ENCODE measurements around the gene PRRC2B.

The PRRC2B gene

DNA sequence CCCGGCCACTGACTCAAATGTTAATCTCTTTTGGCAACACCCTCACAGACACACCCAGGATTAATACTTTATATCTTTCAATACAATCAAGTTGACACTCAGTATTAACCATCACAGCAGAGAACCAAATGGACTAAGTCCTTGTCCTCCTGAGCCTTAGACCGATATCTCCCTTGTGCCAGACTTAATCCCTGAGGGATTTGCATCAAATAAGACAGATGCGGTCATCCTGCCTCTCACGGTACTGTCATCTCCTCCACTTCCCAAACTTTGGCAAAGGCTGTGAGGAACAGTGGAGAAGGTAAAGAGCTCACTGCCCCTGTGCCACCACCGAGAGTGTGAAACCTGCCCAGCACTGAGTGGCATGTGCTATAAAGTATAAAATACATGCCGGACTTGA lies 6.5 kb upstream of the PRRC2B start:
- Histone ChIP-seq H3K4me2 (ENCODE audit: low read length) (no peak overlapping the region), H3K4me3 (ENCODE audit: low read depth, low read length) (no peak overlapping the region), H3K27ac (ENCODE audit: low read depth, low read length) (no peak overlapping the region), H4K12ac (ENCODE audit: low read depth, low read length) (no peak overlapping the region), H2BK120ac (ENCODE audit: insufficient read depth, low read length, poor library complexity) (no peak overlapping the region), H3K4ac (ENCODE audit: low read depth, low read length) (no peak overlapping the region), H3K4me1 (ENCODE audit: control insufficient read depth in 1 of 2, insufficient read depth in 2 of 2, low read length in 2 of 2) (peaks cover 5 to 14% of the 10 kb centered on the region in 2 experiments), H3K36me3 (ENCODE audit: control insufficient read depth in 1 of 2, insufficient read depth in 2 of 2, low read length in 2 of 2) (no peaks in the 10 kb centered on the region), H2BK12ac (ENCODE audit: low read length) (no peak overlapping the region), H4K8ac (ENCODE audit: low read depth, low read length) (no peak overlapping the region), H2BK5ac (ENCODE audit: low read depth, low read length, poor library complexity) (no peak overlapping the region), H3K18ac (ENCODE audit: low read length) (no peak overlapping the region), H3K23ac (ENCODE audit: low read length) (no peak overlapping the region), H4K91ac (ENCODE audit: low read depth, low read length) (no peak overlapping the region), H2AFZ (ENCODE audit: insufficient read depth, low read length, poor library complexity) (no peak overlapping the region), H3K79me1 (ENCODE audit: low read length) (peaks cover 8% of the 10 kb centered on the region), H3K27me3 (ENCODE audit: insufficient read depth, low read length) (no peaks in the 10 kb centered on the region), H3K79me2 (ENCODE audit: control insufficient read depth, insufficient read depth, low read length, poor library complexity) (no peaks in the 10 kb centered on the region), H3K9me3 (ENCODE audit: insufficient read depth, low read depth, low read length) (no peaks in the 10 kb centered on the region), H2AK5ac (ENCODE audit: low read length) (no peak overlapping the region), H3K9ac (ENCODE audit: low read length) (no peak overlapping the region), H3K14ac (ENCODE audit: low read length) (no peak overlapping the region)
- WGBS (ENCODE audit: extremely low coverage, insufficient coverage, insufficient read length): no CpG with 5 or more reads among the region's 6 CpGs
- no peak for DNase-seq

DNA sequence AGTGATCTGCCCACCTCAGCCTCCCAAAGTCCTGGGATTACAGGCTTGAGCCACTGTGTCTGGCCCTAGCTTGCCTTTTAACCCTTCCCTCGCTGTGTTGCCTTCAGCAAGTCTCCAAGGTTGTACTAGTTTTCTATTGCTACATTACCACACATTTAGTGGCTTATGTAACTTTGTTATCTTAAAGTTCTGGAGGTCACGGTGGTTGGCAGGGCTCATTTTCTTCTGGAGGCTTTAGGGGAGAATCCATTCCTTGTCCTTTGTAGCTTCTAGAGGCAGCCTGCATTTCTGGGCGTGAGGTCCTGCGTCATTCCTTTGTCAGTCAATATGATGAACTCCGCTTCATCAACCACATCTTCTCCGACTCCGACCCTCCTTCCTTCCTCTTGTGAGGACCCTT lies 2.9 kb upstream of the PRRC2B start:
- Histone ChIP-seq H3K9ac (ENCODE audit: low read length) (no peak overlapping the region), H3K36me3 (ENCODE audit: control insufficient read depth in 1 of 2, insufficient read depth in 2 of 2, low read length in 2 of 2) (no peaks in the 10 kb centered on the region), H3K4me2 (ENCODE audit: low read length) (no peak overlapping the region), H3K79me2 (ENCODE audit: control insufficient read depth, insufficient read depth, low read length, poor library complexity) (peaks cover 14% of the 10 kb centered on the region), H3K23ac (ENCODE audit: low read length) (no peak overlapping the region), H3K27me3 (ENCODE audit: insufficient read depth, low read length) (no peaks in the 10 kb centered on the region), H4K12ac (ENCODE audit: low read depth, low read length) (no peak overlapping the region), H3K14ac (ENCODE audit: low read length) (no peak overlapping the region), H2AFZ (ENCODE audit: insufficient read depth, low read length, poor library complexity) (no peak overlapping the region), H2BK120ac (ENCODE audit: insufficient read depth, low read length, poor library complexity) (no peak overlapping the region), H3K79me1 (ENCODE audit: low read length) (peaks cover 19% of the 10 kb centered on the region), H2BK5ac (ENCODE audit: low read depth, low read length, poor library complexity) (no peak overlapping the region), H3K27ac (ENCODE audit: low read depth, low read length) (no peak overlapping the region), H4K8ac (ENCODE audit: low read depth, low read length) (no peak overlapping the region), H3K4me3 (ENCODE audit: low read depth, low read length) (no peak overlapping the region), H2BK12ac (ENCODE audit: low read length) (no peak overlapping the region), H3K9me3 (ENCODE audit: insufficient read depth, low read depth, low read length) (no peaks in the 10 kb centered on the region), H3K18ac (ENCODE audit: low read length) (no peak overlapping the region), H2AK5ac (ENCODE audit: low read length) (no peak overlapping the region), H4K91ac (ENCODE audit: low read depth, low read length) (no peak overlapping the region), H3K4ac (ENCODE audit: low read depth, low read length) (no peak overlapping the region), H3K4me1 (ENCODE audit: control insufficient read depth in 1 of 2, insufficient read depth in 2 of 2, low read length in 2 of 2) (peaks cover 3 to 5% of the 10 kb centered on the region in 2 experiments)
- no CpG with 5 or more reads among the region's 7 CpGs for whole genome bisulfite sequencing (ENCODE audit: extremely low coverage, insufficient coverage, insufficient read length)
- DNase-seq: no peak

DNA sequence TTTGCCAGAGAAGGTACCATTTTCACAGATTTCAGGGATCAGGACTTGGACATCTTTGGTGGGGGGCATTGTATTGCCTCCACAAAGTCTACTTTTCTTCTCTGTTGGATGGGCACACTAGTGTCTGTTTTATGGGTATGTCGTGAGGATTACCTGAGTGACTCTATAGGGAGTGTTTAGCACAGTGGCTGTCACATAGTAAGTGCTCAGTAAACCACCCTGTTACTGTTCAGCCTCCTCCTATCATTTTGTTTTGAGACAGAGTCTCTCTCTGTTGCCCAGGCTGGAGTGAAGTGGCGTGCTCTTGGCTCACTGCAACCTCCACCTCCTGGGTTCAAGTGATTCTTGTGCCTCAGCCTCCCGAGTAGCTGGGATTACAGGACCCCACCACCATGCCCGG lies 2.4 kb upstream of the PRRC2B start:
- H3K4me1 ChIP-seq (ENCODE audit: control insufficient read depth in 1 of 2, insufficient read depth in 2 of 2, low read length in 2 of 2): peaks cover 5 to 7% of the 10 kb centered on the region in 2 experiments
- H3K79me2 ChIP-seq (ENCODE audit: control insufficient read depth, insufficient read depth, low read length, poor library complexity): peaks cover 16% of the 10 kb centered on the region
- H3K9me3 ChIP-seq (ENCODE audit: insufficient read depth, low read depth, low read length): no peaks in the 10 kb centered on the region
- H3K4me2 ChIP-seq (ENCODE audit: low read length): no peak overlapping the region
- WGBS (ENCODE audit: extremely low coverage, insufficient coverage, insufficient read length): no CpG with 5 or more reads among the region's 4 CpGs
- H3K36me3 ChIP-seq (ENCODE audit: control insufficient read depth in 1 of 2, insufficient read depth in 2 of 2, low read length in 2 of 2): no peaks in the 10 kb centered on the region
- H4K8ac ChIP-seq (ENCODE audit: low read depth, low read length): no peak overlapping the region
- H3K14ac ChIP-seq (ENCODE audit: low read length): no peak overlapping the region
- H2BK5ac ChIP-seq (ENCODE audit: low read depth, low read length, poor library complexity): no peak overlapping the region
- H2AFZ ChIP-seq (ENCODE audit: insufficient read depth, low read length, poor library complexity): no peak overlapping the region
- DNase-seq: no peak
- no peak overlapping the region for H2BK12ac ChIP-seq (ENCODE audit: low read length)
- H2AK5ac ChIP-seq (ENCODE audit: low read length): no peak overlapping the region
- no peaks in the 10 kb centered on the region for H3K27me3 ChIP-seq (ENCODE audit: insufficient read depth, low read length)
- no peak overlapping the region for H3K4me3 ChIP-seq (ENCODE audit: low read depth, low read length)
- H4K12ac ChIP-seq (ENCODE audit: low read depth, low read length): no peak overlapping the region
- no peak overlapping the region for H3K4ac ChIP-seq (ENCODE audit: low read depth, low read length)
- no peak overlapping the region for H3K23ac ChIP-seq (ENCODE audit: low read length)
- H2BK120ac ChIP-seq (ENCODE audit: insufficient read depth, low read length, poor library complexity): no peak overlapping the region
- H4K91ac ChIP-seq (ENCODE audit: low read depth, low read length): no peak overlapping the region
- H3K27ac ChIP-seq (ENCODE audit: low read depth, low read length): no peak overlapping the region
- H3K9ac ChIP-seq (ENCODE audit: low read length): no peak overlapping the region
- H3K79me1 ChIP-seq (ENCODE audit: low read length): peaks cover 17% of the 10 kb centered on the region
- H3K18ac ChIP-seq (ENCODE audit: low read length): no peak overlapping the region

DNA sequence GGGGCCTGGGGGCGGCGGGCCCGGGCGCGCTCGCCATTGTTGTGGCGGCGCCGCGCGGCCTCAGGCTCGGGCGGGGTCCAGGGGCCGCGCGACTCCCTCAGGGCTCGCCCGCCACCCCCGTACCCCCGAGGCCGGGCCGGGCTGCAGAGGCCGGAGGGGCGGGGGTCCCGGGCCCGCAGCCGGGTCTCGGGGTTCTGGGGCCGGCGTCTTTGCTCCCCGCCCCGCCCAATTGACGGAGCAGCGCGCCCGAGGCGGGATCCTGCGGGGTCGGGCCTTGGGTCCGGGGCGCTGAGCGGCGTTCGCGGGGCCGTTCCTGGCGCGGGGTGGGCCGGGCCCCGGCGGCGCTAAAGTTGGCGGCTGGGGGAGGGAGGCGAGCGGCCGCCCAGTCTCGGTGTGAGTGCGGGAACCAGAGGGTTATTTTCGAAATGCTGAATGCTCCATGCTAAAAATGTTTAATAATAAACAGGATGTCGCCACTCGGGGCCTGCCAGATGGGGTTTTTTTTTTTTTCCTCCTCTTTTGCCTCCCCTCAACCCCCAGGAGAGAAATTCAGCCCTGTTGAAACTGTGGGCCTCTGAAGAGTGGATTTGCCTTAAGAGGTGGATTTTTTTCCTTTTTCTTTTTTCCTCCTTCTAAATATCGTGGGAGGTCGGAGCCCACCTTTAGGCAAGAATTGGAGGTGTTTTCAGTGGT lies 724 bp downstream of the PRRC2B start:
- Histone ChIP-seq H2BK5ac (ENCODE audit: low read depth, low read length, poor library complexity) (peak overlapping the region; percentile 96), H4K8ac (ENCODE audit: low read depth, low read length) (peak overlapping the region; percentile 89), H2AFZ (ENCODE audit: insufficient read depth, low read length, poor library complexity) (peak overlapping the region; percentile 77), H3K27ac (ENCODE audit: low read depth, low read length) (peak overlapping the region; percentile 98), H3K36me3 (ENCODE audit: control insufficient read depth in 1 of 2, insufficient read depth in 2 of 2, low read length in 2 of 2) (peaks cover 0 to 2% of the 10 kb centered on the region in 2 experiments), H3K27me3 (ENCODE audit: insufficient read depth, low read length) (no peaks in the 10 kb centered on the region), H3K14ac (ENCODE audit: low read length) (peak overlapping the region; percentile 98), H3K23ac (ENCODE audit: low read length) (no peak overlapping the region), H3K4me2 (ENCODE audit: low read length) (peak overlapping the region; percentile 76), H3K79me1 (ENCODE audit: low read length) (peaks cover 25% of the 10 kb centered on the region), H4K91ac (ENCODE audit: low read depth, low read length) (peak overlapping the region; percentile 98), H3K9ac (ENCODE audit: low read length) (peak overlapping the region; percentile 92), H2BK12ac (ENCODE audit: low read length) (no peak overlapping the region), H3K9me3 (ENCODE audit: insufficient read depth, low read depth, low read length) (no peaks in the 10 kb centered on the region), H3K4me3 (ENCODE audit: low read depth, low read length) (peak overlapping the region; percentile 92), H2AK5ac (ENCODE audit: low read length) (peak overlapping the region; percentile 97), H3K4ac (ENCODE audit: low read depth, low read length) (peak overlapping the region; percentile 97), H3K18ac (ENCODE audit: low read length) (peak overlapping the region; percentile 91), H2BK120ac (ENCODE audit: insufficient read depth, low read length, poor library complexity) (peak overlapping the region; percentile 85), H3K4me1 (ENCODE audit: control insufficient read depth in 1 of 2, insufficient read depth in 2 of 2, low read length in 2 of 2) (peaks cover 20 to 26% of the 10 kb centered on the region in 2 experiments), H3K79me2 (ENCODE audit: control insufficient read depth, insufficient read depth, low read length, poor library complexity) (peaks cover 28% of the 10 kb centered on the region), H4K12ac (ENCODE audit: low read depth, low read length) (peak overlapping the region; percentile 78)
- DNase-seq: no peak
- no CpG with 5 or more reads among the region's 63 CpGs for WGBS (ENCODE audit: extremely low coverage, insufficient coverage, insufficient read length)
